Panc1 (cell line): ENCODE results near the gene PHF19. TPM values are rescaled to one million over a fixed set of nuclear protein-coding genes. Genes with fewer than 3 reads are reported as not detected.
A peak's percentile ranks its signal among the peaks of the same experiment; 100 is the strongest.

ENCODE experiments used
- ATAC-seq: fragments of 200-7000 bp; cut with Tn5 transposase; 2 replicates; pipeline ENCODE4 v1.9.1; 2020; ENCODE audit warnings: mild to moderate bottlenecking, moderate library complexity
- Bru-seq: library from RNA; stranded (reverse); fragments of 400-500 nt; gene quantifications from one replicate; lab custom pipeline; 2021; lab: Mats Ljungman, UMichigan
- BruChase-seq, 2 experiments: library from RNA; stranded (reverse); fragments of 400-500 nt; gene quantifications; one replicate each; lab custom pipeline; 2021; lab: Mats Ljungman, UMichigan
- BruUV-seq: library from RNA; stranded (reverse); fragments of 400-500 nt; replicated peaks from 2 replicates; lab custom pipeline; 2021; lab: Mats Ljungman, UMichigan
- CTCF ChIA-PET: fragments of 300-600 bp; sonication (Branson Sonifier 250); formaldehyde crosslinking; loops from one replicate; lab custom pipeline; 2022; ENCODE audit warnings: antibody characterized with exemption; lab: Charles Lee
- POLR2A ChIA-PET: fragments of 300-600 bp; sonication (Branson Sonifier 250); formaldehyde crosslinking; loops from one replicate; lab custom pipeline; 2022; ENCODE audit warnings: antibody characterized with exemption; lab: Charles Lee
- DNase-seq: peaks from one replicate; pipeline ENCODE4 v3.0.0-alpha.2; 2010; ENCODE audit warnings: low read depth, low spot score
- H3K27ac ChIP-seq: 2 replicates; pipeline ENCODE4 v1.5.1; 2011; ENCODE audit warnings: mild to moderate bottlenecking, low read length, inconsistent platforms
- H3K27me3 ChIP-seq: fragments of 200-500 bp; sonication (Bioruptor generic); 2 replicates; pipeline ENCODE4 v1.6.0; 2014; ENCODE audit warnings: low read length, inconsistent platforms; ENCODE audit not compliant: control insufficient read depth, insufficient read depth
- H3K36me3 ChIP-seq: fragments of 200-500 bp; sonication (Bioruptor generic); 2 replicates; pipeline ENCODE4 v1.5.1; 2014; ENCODE audit warnings: inconsistent platforms, mild to moderate bottlenecking, low read length, moderate library complexity; ENCODE audit not compliant: control insufficient read depth, insufficient read depth
- H3K4me1 ChIP-seq: 2 replicates; pipeline ENCODE4 v1.5.1; 2011; ENCODE audit warnings: inconsistent platforms, mild to moderate bottlenecking, low read length, moderate library complexity; ENCODE audit not compliant: control insufficient read depth, insufficient read depth
- H3K4me3 ChIP-seq, 2 experiments: 2 replicates each; pipeline ENCODE4 v1.5.1; 2011 to 2012; ENCODE audit warnings: low read depth in 2 of 2, low read length in 2 of 2, mild to moderate bottlenecking in 2 of 2, inconsistent platforms in 1 of 2, moderate library complexity in 1 of 2
- H3K9me3 ChIP-seq: fragments of 200-500 bp; sonication (Bioruptor generic); 2 replicates; pipeline ENCODE4 v1.5.1; 2014; ENCODE audit warnings: low read depth, mild to moderate bottlenecking, inconsistent platforms, low read length, moderate library complexity; ENCODE audit not compliant: control insufficient read depth, insufficient read depth
- POLR2AphosphoS5 ChIP-seq: IDR thresholded peaks from 2 replicates; pipeline ENCODE4 v1.6.1; 2012; ENCODE audit warnings: mild to moderate bottlenecking, low read depth, low read length, moderate library complexity
- SIN3A ChIP-seq: IDR thresholded peaks from 2 replicates; pipeline ENCODE4 v1.6.1; 2012; ENCODE audit warnings: low read depth, mild to moderate bottlenecking, low read length, moderate library complexity, borderline replicate concordance; ENCODE audit not compliant: insufficient read depth
- TCF7L2 ChIP-seq: IDR thresholded peaks from 2 replicates; pipeline ENCODE4 v1.6.1; 2011; ENCODE audit warnings: mild to moderate bottlenecking, low read depth, low read length, inconsistent platforms
- in situ Hi-C: cut with HindIII; loops from 2 replicates; pipeline ENCODE4 v1.10.0; 2016; ENCODE audit warnings: low sequenced_read_pairs, low pct_unique_long_range_greater_than_20kb
- intact Hi-C: fragments of 100-400 bp; cut with micrococcal nuclease; formaldehyde crosslinking; loops from one replicate; pipeline ENCODE4 v1.10.0; 2022; ENCODE audit not compliant: unreplicated experiment
- long read RNA-seq: library from polyadenylated mRNA; unstranded; transcript quantifications from one replicate; pipeline ENCODE4 v2.0.0, GENCODE V29; 2021; ENCODE audit not compliant: unreplicated experiment
- polyA plus RNA-seq: library from polyadenylated mRNA; unstranded; fragments of >200 nt; gene quantifications from one replicate; pipeline ENCODE4 v1.2.1, GENCODE V29; 2012; ENCODE audit warnings: missing spikeins; ENCODE audit not compliant: insufficient read length
- total RNA-seq: library from RNA; stranded (reverse); gene quantifications from one replicate; pipeline ENCODE4 v1.2.1, GENCODE V29; 2021; ENCODE audit not compliant: unreplicated experiment
- TF ChIP-seq, protein P1 (sequence below), 2 experiments: IDR thresholded peaks; 2 replicates each; pipeline ENCODE4 v1.6.1; 2011 to 2012; ENCODE audit warnings: low read depth in 2 of 2, control low read depth in 1 of 2, low read length in 1 of 2, mild to moderate bottlenecking in 1 of 2, moderate library complexity in 1 of 2; ENCODE audit not compliant: insufficient read depth in 1 of 2
- TF ChIP-seq, protein P2 (sequence below): fragments of 450-650 bp; IDR thresholded peaks from 2 replicates; pipeline ENCODE4 v1.5.1; 2017; ENCODE audit warnings: mild to moderate bottlenecking

Gene PHF19
- total RNA-seq (91.1 TPM), Bru-seq, nascent RNA (percentile 60 among the genes with signal in this experiment), BruChase-seq, experiment 1, labeled RNA remaining after a 2-hour chase (percentile 54 among the genes with signal in this experiment), BruChase-seq, experiment 2, labeled RNA remaining after a 6-hour chase (percentile 63 among the genes with signal in this experiment)
- polyA plus RNA-seq = 56.2 TPM
- long read RNA-seq, full-length matches to known transcripts = 33 of 62 reads
- long read RNA-seq, partial matches to known transcripts = 17 of 62 reads
- long read RNA-seq, other reads (novel, unspliced or antisense) = 12 of 62 reads

DNA sequence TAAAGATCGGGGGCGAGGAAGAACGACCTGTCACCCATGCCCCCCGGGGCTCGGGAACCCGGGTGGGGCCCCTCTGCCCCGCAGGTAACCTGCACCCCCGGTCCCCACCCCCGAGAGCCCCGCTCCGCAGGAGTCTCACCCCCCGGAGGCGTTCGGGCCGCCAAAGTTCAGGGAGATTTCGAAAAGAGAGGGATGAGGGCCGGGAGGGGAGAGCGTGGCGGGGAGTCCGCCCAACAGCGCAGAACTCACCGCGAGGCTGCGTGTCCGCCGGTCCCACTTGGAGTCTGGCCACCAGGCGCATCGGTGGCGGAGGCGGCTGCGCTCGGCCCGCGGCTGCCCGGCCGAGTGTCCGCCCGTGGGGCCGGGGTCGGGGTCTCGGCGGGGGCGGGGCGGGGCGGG lies at the start of gene PHF19:
TSS of gene PHF19 (minus strand) at position 347 of the 399 bp plus-strand sequence. CDS start 2,447 bp downstream, outside the sequence.
- in situ Hi-C loops (no loop called here), intact Hi-C loops (loop anchor here (5.0 kb wide), 1 partner anchor 50 kb away; the partner anchor contains the start of gene TRAF1)
- BruUV-seq = no TSS peak
- peak within 1 kb of the TSS; percentile 57 to 68 for H3K4me3 ChIP-seq
- no peaks in the 10 kb centered on the region for H3K9me3 ChIP-seq
- ChIA-PET CTCF (no interaction called here), POLR2A (interaction anchor here (0.6 kb wide), 1 partner anchor 83 kb away, joined by 5 read pairs; no protein-coding TSS in a partner anchor)
- no peaks in the 10 kb centered on the region for H3K27me3 ChIP-seq
- no peak for TF ChIP-seq SIN3A
- TF ChIP-seq, protein P1, sequence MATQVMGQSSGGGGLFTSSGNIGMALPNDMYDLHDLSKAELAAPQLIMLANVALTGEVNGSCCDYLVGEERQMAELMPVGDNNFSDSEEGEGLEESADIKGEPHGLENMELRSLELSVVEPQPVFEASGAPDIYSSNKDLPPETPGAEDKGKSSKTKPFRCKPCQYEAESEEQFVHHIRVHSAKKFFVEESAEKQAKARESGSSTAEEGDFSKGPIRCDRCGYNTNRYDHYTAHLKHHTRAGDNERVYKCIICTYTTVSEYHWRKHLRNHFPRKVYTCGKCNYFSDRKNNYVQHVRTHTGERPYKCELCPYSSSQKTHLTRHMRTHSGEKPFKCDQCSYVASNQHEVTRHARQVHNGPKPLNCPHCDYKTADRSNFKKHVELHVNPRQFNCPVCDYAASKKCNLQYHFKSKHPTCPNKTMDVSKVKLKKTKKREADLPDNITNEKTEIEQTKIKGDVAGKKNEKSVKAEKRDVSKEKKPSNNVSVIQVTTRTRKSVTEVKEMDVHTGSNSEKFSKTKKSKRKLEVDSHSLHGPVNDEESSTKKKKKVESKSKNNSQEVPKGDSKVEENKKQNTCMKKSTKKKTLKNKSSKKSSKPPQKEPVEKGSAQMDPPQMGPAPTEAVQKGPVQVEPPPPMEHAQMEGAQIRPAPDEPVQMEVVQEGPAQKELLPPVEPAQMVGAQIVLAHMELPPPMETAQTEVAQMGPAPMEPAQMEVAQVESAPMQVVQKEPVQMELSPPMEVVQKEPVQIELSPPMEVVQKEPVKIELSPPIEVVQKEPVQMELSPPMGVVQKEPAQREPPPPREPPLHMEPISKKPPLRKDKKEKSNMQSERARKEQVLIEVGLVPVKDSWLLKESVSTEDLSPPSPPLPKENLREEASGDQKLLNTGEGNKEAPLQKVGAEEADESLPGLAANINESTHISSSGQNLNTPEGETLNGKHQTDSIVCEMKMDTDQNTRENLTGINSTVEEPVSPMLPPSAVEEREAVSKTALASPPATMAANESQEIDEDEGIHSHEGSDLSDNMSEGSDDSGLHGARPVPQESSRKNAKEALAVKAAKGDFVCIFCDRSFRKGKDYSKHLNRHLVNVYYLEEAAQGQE (IDR thresholded peaks at IDR 0.05; ENCODE audit: insufficient read depth in 1 of 2, low read depth in 2 of 2, low read length in 1 of 2) = no peak
- peak within 1 kb of the TSS; percentile 94 for H3K27ac ChIP-seq
- DNase-seq (no peak), ATAC-seq (peak; percentile 44)
- H3K36me3 ChIP-seq = no peaks in the 10 kb centered on the region; the same call in 1 of the 2 replicates
- H3K4me1 ChIP-seq = peaks cover 38% of the 10 kb centered on the region

DNA sequence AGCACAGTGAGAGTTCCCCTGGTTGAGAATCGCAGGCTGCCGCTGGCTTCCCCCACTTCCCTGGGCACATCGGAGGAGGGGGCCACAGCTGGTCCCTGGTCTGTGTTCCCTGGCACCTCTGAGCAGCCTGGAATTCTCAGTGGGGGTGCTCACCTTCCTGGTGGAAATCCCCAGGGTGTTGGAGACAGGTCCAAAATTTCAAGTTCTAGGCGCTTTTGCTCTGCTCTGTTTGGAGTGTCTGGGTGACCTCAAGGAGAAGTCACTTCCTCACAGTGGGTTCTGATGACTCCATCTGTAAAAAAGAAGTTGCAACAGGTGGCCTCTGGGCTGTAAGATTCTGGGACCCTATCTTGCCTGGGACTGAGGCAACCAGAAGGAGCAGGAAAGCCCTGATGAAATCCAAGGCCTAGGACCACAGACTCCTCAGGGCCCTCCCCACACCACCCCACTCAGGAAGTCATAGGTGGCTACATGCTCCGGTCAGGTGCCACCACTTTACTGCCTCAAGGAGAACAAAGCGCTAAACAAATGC lies 49.5 kb upstream of the PHF19 start, which contains the start of gene TRAF1:
TSS of gene TRAF1 (minus strand) at position 400 of the 532 bp plus-strand sequence. CDS start 721 bp downstream, outside the sequence.
- POLR2A ChIA-PET = no interaction called here
- TF ChIP-seq, protein P2, sequence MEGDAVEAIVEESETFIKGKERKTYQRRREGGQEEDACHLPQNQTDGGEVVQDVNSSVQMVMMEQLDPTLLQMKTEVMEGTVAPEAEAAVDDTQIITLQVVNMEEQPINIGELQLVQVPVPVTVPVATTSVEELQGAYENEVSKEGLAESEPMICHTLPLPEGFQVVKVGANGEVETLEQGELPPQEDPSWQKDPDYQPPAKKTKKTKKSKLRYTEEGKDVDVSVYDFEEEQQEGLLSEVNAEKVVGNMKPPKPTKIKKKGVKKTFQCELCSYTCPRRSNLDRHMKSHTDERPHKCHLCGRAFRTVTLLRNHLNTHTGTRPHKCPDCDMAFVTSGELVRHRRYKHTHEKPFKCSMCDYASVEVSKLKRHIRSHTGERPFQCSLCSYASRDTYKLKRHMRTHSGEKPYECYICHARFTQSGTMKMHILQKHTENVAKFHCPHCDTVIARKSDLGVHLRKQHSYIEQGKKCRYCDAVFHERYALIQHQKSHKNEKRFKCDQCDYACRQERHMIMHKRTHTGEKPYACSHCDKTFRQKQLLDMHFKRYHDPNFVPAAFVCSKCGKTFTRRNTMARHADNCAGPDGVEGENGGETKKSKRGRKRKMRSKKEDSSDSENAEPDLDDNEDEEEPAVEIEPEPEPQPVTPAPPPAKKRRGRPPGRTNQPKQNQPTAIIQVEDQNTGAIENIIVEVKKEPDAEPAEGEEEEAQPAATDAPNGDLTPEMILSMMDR = no peak
- TF ChIP-seq TCF7L2 (no peak), SIN3A (no peak), POLR2AphosphoS5 (no peak)
- TF ChIP-seq, protein P1 (IDR thresholded peaks at IDR 0.05; ENCODE audit: insufficient read depth in 1 of 2, low read depth in 2 of 2, low read length in 1 of 2) = no peak
- BruUV-seq = no TSS peak
- in situ Hi-C loops (no loop called here), intact Hi-C loops (loop anchor here (5.0 kb wide), 1 partner anchor 49 kb away; the partner anchor contains the start of gene PHF19)
- Histone ChIP-seq H3K27me3 (no peaks in the 10 kb centered on the region), H3K4me3 (0 out of 4 replicates have a peak within 1 kb of the TSS, but pooled peaks of 1 of the 2 experiments have one; percentile 1), H3K4me1 (peaks cover 11% of the 10 kb centered on the region; the same call in 1 of the 2 replicates), H3K9me3 (no peaks in the 10 kb centered on the region), H3K36me3 (no peaks in the 10 kb centered on the region), H3K27ac (no peak within 1 kb of the TSS; the same call in 1 of the 2 replicates)
- ATAC-seq (peak; percentile 9; the same call in 1 of the 2 replicates), DNase-seq (no peak)
- CTCF ChIA-PET = no interaction called here
